Esophagus squamous epithelium (tissue), 4 donors: ENCODE measurements around the gene SLC25A15.

Source experiments
- POLR2A ChIP-seq, 4 donors: fragments of 450-650 bp; IDR thresholded peaks; one replicate each; pipeline ENCODE4 v1.6.1; 2017; ENCODE audit warnings: antibody characterized with exemption in 4 of 4, mild to moderate bottlenecking in 4 of 4, moderate library complexity in 3 of 4
- TF ChIP-seq, protein P1 (sequence below), 6 experiments: fragments of 450-650 bp in 4 of 6; fragments of 200-600 bp in 2 of 6; sonication (generic) in 2 of 6; IDR thresholded peaks; one replicate each; pipeline ENCODE4 v1.5.1; 2016 to 2019; ENCODE audit warnings: antibody characterized with exemption in 6 of 6, mild to moderate bottlenecking in 4 of 6, moderate library complexity in 4 of 6

DNA sequence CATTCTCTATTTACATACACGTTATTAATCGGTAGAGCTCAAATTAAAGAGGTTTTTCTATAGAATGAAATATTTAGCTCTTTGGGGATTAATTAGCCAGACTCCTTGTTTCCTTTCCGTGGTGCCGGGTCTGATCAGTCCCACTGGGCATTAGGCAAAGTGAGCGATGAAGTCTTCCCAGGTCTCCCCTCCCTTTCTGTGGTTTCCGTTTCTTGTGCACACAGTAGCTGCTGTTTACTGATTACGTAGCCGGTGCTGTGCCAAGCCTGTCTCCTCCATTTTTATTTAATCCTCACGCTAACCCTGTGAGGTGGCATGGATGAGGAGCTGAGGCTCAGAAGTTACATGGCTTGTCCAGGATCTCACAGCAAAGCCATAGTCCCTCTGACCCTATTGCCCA is 9.0 kb downstream of the SLC25A15 start:
- TF ChIP-seq, protein P1, sequence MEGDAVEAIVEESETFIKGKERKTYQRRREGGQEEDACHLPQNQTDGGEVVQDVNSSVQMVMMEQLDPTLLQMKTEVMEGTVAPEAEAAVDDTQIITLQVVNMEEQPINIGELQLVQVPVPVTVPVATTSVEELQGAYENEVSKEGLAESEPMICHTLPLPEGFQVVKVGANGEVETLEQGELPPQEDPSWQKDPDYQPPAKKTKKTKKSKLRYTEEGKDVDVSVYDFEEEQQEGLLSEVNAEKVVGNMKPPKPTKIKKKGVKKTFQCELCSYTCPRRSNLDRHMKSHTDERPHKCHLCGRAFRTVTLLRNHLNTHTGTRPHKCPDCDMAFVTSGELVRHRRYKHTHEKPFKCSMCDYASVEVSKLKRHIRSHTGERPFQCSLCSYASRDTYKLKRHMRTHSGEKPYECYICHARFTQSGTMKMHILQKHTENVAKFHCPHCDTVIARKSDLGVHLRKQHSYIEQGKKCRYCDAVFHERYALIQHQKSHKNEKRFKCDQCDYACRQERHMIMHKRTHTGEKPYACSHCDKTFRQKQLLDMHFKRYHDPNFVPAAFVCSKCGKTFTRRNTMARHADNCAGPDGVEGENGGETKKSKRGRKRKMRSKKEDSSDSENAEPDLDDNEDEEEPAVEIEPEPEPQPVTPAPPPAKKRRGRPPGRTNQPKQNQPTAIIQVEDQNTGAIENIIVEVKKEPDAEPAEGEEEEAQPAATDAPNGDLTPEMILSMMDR (IDR thresholded peaks at IDR 0.05): no peak
- no peak for TF ChIP-seq POLR2A (IDR thresholded peaks at IDR 0.05)
